Lung microvascular endothelial cell (primary cell): ENCODE data around the gene RNF31. TPM values are rescaled to one million over a fixed set of nuclear protein-coding genes. Genes with fewer than 3 reads are reported as not detected.

ENCODE experiments used
- DNase-seq, 2 donors: peaks; one replicate each; pipeline versions ENCODE4 v3.0.0 to v3.0.0-alpha.2; 2010; ENCODE audit warnings: low read depth in 2 of 2
- total RNA-seq: library from RNA; depleted of rRNA; stranded (reverse); fragments of >200 nt; gene quantifications from 2 replicates; pipeline ENCODE4 v1.2.1, GENCODE V29; 2014

The RNF31 gene
- total RNA-seq, 1 donor from 2014 or later = 23.2 TPM

DNA sequence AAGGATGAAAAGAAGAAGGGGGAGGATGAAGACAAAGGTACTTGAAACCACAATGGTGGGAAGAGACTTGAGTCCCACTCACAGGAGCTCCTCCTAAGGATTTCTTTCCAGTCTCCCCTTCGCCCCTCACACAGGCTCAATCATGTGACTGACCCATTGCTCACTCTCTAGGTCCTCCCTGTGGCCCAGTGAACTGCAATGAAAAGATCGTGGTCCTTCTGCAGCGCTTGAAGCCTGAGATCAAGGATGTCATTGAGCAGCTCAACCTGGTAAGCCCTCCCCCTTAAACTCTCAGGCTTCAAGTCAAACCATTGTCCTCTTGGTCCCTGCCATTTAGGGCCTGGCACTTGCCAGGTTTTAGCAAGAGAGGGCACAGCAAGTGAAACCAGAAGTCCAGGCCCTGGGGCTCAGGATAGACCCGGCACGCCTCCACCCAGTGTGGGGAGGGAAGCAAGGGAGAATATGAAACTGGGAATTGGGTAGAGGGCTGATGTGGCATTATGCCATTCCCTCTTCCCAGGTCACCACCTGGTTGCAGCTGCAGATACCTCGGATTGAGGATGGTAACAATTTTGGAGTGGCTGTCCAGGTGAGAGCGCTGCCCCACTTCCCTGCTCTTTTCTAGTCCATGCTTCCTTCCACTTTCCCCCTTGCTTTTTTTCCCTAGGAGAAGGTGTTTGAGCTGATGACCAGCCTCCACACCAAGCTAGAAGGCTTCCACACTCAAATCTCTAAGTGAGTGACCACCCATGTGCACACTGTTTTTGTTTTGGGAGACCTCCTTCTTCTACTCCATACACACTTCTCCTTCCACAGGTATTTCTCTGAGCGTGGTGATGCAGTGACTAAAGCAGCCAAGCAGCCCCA is 9.5 kb upstream of the RNF31 start:
- no peak for DNase-seq

DNA sequence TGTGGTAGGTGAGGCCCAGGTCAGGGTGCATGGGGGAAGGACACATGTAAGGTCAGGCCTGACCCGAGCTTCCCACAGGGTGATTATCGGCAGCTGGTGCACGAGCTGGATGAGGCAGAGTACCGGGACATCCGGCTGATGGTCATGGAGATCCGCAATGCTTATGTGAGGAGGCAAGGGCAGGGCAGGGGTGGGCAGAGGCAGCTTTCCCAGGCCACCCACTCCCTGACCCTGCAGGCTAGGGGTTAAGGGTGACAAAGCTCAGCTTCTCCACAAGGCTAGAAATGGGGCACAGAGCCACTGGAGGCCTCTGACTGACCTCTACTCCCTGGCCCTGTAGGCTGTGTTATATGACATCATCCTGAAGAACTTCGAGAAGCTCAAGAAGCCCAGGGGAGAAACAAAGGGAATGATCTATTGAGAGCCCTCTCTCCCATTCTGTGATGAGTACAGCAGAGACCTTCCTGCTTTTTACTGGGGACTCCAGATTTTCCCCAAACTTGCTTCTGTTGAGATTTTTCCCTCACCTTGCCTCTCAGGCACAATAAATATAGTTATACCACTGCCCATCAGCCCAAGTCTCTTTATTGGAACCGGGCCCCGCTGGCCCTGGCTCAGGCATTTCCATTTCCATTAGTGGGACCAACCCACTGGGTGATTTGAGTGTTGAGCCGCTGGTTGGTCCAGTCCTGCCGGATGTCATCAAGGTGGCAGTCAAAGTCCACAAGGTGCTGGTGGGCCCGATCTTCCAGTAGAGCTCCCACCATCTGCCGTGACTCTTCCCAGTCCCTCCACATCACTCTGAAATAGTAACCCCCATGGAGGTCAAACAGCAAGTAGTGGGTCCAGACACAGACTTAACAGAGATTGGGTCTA is 8.7 kb upstream of the RNF31 start:
- DNase-seq = no peak

DNA sequence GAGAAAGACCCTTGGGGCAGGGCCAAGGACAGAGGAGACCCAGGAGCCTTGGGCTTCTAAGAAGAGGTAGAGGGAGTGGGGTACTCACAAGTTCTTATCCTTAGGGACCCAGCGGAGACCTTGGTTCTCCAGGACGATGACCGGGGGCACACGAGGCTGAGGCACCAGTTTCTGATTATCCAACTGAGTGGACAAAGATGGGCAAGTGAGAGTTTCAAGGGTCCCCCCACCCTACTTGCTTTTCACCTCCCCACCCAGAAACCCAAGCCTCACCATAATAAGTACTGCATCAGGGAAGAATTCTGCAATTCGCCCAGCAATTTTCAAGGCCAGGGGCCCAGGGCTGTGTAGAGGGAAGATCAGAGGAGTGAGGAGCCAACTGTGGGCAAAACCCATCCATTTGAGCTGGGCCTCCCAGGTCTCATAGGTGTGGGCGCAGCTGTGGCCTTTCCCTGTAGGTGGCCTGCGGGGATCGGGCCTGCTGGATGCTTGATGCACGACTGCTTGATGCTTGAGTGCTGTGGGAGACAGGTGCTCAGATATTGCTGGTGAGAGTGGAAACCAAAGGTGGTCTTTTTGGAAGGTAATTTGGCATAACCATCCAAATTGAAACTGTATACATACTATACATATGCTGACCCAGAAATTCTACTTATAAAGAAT is 7.9 kb upstream of the RNF31 start:
- no peak for DNase-seq

DNA sequence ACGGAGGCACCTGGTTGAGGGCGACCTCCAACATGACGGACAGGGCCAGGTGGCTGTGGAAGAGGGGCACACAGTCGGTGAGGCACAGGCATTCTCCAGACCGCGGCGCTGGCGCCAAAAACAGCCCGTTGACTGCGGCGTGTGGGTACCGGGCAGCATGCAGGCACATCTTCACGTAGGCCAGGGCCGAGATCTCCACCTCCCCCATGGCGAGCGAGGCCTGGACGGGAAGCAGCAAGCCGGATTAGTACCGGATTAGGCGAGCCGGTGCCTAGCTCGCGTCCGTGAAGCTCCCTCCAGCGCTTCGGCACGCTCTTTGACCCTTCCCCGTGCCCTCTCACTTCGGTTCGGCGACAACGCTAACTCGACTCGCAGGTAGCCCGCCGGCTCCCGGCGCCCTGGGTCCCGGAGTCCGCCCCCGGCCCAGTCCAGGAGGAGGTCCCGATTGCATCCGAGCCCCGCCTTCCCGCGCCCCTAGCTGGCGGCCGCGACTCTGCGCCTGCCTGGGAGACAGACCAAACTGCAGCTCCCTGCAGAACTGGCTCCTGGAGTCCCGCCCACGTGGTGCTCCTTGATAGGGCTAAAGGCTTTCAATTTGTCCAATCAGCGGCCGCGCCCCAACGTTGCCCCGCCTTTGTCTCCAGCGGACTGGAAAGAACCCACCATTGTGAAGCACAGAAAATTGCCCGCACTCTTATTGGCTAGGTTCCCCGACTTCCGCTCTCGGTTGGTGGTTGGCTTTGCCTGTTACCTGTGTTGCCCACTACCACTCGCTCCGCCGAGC is 6.0 kb upstream of the RNF31 start, which contains the start of gene EMC9:
Gene EMC9, minus strand, starts transcription at position 495 of the 784 bp plus-strand sequence. Its CDS starts 287 bp downstream, at position 208.
- peak; percentile 99 for DNase-seq

- DNase-seq = no peak
These were observed 3.8 kb upstream of the RNF31 start for GRCh38 chr14:24143511-24143910.

GRCh38 chr14:24144451-24144850 is 2.8 kb upstream of the RNF31 start:
- DNase-seq = no peak

DNA sequence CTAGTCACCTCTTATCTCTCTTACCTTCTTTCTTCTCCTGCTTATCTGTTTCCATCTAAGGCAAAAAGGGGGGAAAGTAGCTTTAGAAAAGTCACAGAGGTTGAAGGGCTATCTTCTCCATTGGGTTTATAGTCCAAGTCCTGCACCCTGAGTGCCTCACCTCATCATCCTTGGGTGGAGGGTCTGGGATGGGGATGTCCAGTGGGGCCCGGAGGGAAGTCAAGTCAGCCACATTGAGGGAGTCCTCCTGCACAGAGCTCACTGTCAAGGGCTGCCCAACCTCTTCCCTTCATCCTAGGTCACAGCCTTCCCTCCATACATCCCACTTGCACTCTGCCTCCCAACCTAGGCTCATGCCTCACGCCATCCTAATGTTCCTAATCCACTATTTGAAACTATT is 2.1 kb upstream of the RNF31 start:
- no peak for DNase-seq

DNA sequence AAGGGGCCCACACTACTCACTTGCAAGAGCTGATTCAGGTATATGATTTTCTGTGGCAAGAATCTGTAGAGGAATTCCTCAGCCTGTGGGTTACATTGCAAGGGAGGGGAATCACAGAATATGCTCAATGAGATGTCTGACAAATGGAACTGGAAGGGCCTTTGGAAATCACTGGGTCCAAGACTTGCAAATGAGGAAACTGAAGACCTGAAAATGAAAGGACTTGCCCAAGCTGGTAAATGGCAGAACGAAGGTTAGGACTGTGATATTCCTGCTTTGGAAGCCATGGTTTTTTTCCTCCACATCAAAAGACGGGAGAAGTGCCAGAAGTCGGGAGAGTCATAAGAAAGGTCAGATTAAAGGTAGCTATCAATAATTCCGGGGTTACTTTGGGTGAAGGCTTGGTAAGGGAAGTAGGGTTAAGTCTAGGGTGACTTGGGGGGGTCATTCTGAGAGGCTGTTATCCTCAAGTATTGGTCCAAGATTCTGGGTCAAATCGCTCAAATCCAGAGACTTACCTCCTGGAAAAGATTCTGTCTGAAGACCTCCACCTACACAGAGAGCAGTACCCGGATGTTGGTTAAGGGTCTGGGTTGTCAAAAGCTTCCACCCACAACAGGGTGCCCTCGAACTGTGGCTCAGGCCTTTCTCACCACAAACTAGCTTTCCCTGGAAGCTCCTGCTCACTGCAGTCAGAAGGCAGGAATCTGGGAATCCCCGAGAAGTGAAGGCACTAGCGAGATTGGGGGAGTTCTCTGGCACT is 1.4 kb upstream of the RNF31 start:
- DNase-seq = peak in 1 of 2 donors; percentile 8

DNA sequence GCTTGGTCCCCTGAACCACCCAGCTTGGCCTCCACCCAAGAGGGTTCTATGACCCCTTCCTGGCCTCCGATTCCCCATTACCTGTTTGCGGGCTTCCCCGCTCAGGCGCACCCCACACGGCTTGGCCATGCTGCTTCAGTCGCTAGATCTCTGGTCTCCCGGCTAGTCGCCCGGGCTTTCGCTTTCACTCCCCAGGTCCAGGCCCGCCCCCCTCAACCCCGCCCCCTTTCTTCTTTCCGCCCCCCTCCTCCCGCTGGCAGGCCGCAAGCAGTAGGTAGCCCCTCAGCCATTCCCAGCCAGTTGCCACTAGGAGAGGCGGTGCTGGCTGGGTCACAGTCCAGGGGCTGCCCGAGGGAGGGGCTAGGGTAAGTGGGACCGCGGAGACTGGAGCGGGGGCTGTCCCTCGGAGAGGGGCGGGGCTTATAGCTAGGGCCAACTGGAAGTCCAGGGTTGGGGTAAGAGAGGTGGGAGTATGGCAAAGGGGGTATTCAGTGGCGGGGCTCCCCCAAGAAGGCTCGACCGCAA is 783 bp upstream of the RNF31 start, which contains the start of gene PSME2:
Gene PSME2, minus strand, starts transcription at position 158 of the 525 bp plus-strand sequence. Its CDS starts 29 bp downstream, at position 129.
- peak; percentile 98 for DNase-seq

DNA sequence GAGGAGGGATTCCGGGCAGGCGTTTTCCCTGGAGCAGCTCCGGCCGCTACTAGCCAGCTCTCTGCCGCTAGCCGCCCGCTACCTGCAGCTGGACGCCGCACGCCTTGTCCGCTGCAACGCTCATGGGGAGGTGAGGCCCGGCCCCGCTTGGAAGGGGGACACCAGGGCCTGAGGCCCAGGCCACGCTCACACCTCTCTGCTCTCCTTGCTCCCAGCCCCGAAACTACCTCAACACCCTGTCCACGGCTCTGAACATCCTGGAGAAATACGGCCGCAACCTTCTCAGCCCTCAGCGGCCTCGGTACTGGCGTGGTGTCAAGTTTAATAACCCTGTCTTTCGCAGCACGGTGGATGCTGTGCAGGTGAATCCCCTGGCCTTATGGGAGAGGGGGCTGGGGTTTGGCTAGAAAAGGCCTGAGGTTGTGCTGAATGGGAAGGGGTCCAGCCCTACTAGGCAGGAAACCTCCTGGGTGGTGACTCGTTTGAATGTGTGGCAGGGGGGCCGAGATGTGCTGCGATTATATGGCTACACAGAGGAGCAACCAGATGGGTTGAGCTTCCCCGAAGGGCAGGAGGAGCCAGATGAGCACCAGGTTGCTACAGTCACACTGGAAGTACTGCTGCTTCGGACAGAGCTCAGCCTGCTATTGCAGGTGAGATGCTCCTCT is 597 bp downstream of the RNF31 start:
- no peak for DNase-seq

DNA sequence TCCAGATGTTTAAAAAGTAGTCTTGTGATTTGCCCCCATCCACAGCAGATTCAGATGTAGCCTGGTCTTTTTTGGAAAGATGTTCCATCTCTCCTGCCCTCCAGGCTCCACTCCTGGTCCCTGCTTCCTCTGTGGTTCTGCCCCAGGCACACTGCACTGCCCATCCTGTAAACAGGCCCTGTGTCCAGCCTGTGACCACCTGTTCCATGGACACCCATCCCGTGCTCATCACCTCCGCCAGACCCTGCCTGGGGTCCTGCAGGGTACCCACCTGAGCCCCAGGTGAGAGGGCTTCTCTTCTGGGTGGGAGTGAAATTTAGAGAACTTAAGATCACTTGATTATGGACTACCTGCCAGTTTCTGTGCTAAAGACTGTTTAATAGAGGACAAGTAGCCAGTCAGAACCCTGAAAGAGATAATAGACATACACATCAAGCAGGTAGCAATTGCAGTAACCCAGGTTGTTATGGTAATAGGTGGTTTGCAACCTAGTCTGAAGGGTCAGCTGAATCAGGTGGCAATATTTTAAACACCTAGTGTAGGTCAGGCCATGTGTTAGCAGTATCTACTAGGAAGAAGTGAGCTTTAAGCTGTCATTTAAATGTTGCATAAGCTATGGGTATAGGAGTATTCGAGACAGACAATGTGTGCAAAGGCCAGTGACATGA is 2.1 kb downstream of the RNF31 start:
- DNase-seq = no peak

- DNase-seq = no peak
These were observed 2.8 kb downstream of the RNF31 start for GRCh38 chr14:24150061-24150460.

DNA sequence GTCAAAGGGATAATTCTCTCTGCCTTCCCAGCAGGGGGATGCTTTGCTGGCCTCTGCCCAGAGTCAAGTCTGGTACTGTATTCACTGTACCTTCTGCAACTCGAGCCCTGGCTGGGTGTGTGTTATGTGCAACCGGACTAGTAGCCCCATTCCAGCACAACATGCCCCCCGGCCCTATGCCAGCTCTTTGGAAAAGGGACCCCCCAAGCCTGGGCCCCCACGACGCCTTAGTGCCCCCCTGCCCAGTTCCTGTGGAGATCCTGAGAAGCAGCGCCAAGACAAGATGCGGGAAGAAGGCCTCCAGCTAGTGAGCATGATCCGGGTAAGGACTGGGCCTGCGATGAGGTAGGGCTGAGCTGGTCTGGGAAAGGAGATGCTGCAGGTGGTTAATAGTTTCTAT is 3.3 kb downstream of the RNF31 start:
- no peak for DNase-seq

GRCh38 chr14:24150993-24151392 is 3.7 kb downstream of the RNF31 start:
- DNase-seq = no peak

GRCh38 chr14:24151404-24152080 is 4.2 kb downstream of the RNF31 start:
- no peak for DNase-seq

DNA sequence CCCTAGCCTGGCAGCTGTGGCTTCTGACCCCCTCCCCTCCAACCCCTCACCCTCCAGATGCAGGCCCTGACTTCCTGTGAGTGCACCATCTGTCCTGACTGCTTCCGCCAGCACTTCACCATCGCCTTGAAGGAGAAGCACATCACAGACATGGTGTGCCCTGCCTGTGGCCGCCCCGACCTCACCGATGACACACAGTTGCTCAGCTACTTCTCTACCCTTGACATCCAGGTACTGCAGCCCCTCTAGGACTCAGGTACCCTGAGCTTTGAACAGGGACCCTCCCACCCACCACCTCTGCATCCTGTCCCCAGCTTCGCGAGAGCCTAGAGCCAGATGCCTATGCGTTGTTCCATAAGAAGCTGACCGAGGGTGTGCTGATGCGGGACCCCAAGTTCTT is 7.8 kb downstream of the RNF31 start:
- no peak for DNase-seq

GRCh38 chr14:24156840-24157239 is 9.5 kb downstream of the RNF31 start:
- no peak for DNase-seq

- no peak for DNase-seq
These were observed 10.0 kb downstream of the RNF31 start for GRCh38 chr14:24157331-24157730.
